KOPT-K1 (cell line): Measurements from ENCODE around the gene BCAR3.

Experiments
- H3K27ac ChIP-seq: fragments of 200-600 bp; sonication (generic); 2 replicates; pipeline ENCODE4 v1.5.1; 2016; ENCODE audit warnings: antibody characterized with exemption, mild to moderate bottlenecking, low read depth, low read length; ENCODE audit not compliant: poor library complexity, severe bottlenecking
- H3K36me3 ChIP-seq: fragments of 200-600 bp; sonication (generic); 2 replicates; pipeline ENCODE4 v1.5.1; 2017; ENCODE audit warnings: antibody characterized with exemption, mild to moderate bottlenecking, low read length, moderate library complexity; ENCODE audit not compliant: insufficient read depth
- H3K9me3 ChIP-seq: fragments of 200-600 bp; sonication (generic); 2 replicates; pipeline ENCODE4 v1.5.1; 2017; ENCODE audit warnings: antibody characterized with exemption, low read length, mild to moderate bottlenecking; ENCODE audit not compliant: insufficient read depth, poor library complexity, severe bottlenecking

BCAR3 gene

GRCh38 chr1:93549131-93549530 lies 132.5 kb downstream of the BCAR3 start:
- no peaks in the 10 kb centered on the region for H3K9me3 ChIP-seq
- peaks cover 22% of the 10 kb centered on the region for H3K36me3 ChIP-seq
- H3K27ac ChIP-seq: no peak overlapping the region

GRCh38 chr1:93546162-93546863 lies 135.3 kb downstream of the BCAR3 start:
- Histone ChIP-seq H3K27ac (no peak overlapping the region), H3K36me3 (peaks cover 22% of the 10 kb centered on the region), H3K9me3 (no peaks in the 10 kb centered on the region)

- Histone ChIP-seq H3K36me3 (peaks cover 2% of the 10 kb centered on the region), H3K9me3 (no peaks in the 10 kb centered on the region), H3K27ac (no peak overlapping the region)
Measured at GRCh38 chr1:93542398-93542797, 139.2 kb downstream of the BCAR3 start.

- no peak overlapping the region for H3K27ac ChIP-seq
- no peaks in the 10 kb centered on the region; the same call in 1 of the 2 replicates for H3K36me3 ChIP-seq
- H3K9me3 ChIP-seq: no peaks in the 10 kb centered on the region
Measured at GRCh38 chr1:93541045-93541444, 140.6 kb downstream of the BCAR3 start.

- H3K9me3 ChIP-seq: no peaks in the 10 kb centered on the region
- H3K27ac ChIP-seq: no peak overlapping the region
- no peaks in the 10 kb centered on the region for H3K36me3 ChIP-seq
Measured at GRCh38 chr1:93537924-93538323, 143.7 kb downstream of the BCAR3 start.

GRCh38 chr1:93537396-93537795 lies 144.2 kb downstream of the BCAR3 start:
- Histone ChIP-seq H3K27ac (no peak overlapping the region), H3K9me3 (no peaks in the 10 kb centered on the region), H3K36me3 (no peaks in the 10 kb centered on the region)

GRCh38 chr1:93533677-93534076 lies 148.0 kb downstream of the BCAR3 start:
- Histone ChIP-seq H3K27ac (no peak overlapping the region), H3K36me3 (peaks cover 7% of the 10 kb centered on the region; the same call in 1 of the 2 replicates), H3K9me3 (no peaks in the 10 kb centered on the region)

GRCh38 chr1:93532780-93533378 lies 148.8 kb downstream of the BCAR3 start:
- no peaks in the 10 kb centered on the region for H3K9me3 ChIP-seq
- H3K27ac ChIP-seq: no peak overlapping the region
- peaks cover 7% of the 10 kb centered on the region; the same call in 1 of the 2 replicates for H3K36me3 ChIP-seq

GRCh38 chr1:93531193-93531592 lies 150.4 kb downstream of the BCAR3 start:
- no peak overlapping the region for H3K27ac ChIP-seq
- no peaks in the 10 kb centered on the region for H3K9me3 ChIP-seq
- peaks cover 7% of the 10 kb centered on the region; the same call in 1 of the 2 replicates for H3K36me3 ChIP-seq

GRCh38 chr1:93528412-93528811 lies 153.2 kb downstream of the BCAR3 start:
- H3K27ac ChIP-seq: no peak overlapping the region
- H3K9me3 ChIP-seq: no peaks in the 10 kb centered on the region
- peaks cover 7% of the 10 kb centered on the region; the same call in 1 of the 2 replicates for H3K36me3 ChIP-seq

- H3K27ac ChIP-seq: no peak overlapping the region
- H3K9me3 ChIP-seq: no peaks in the 10 kb centered on the region
Measured at GRCh38 chr1:93526431-93526830, 155.2 kb downstream of the BCAR3 start.

GRCh38 chr1:93525431-93525830 lies 156.2 kb downstream of the BCAR3 start:
- Histone ChIP-seq H3K36me3 (no peaks in the 10 kb centered on the region), H3K27ac (no peak overlapping the region), H3K9me3 (no peaks in the 10 kb centered on the region)

More at GRCh38 chr1:93526431-93526830, 155.2 kb downstream of the BCAR3 start:
- H3K36me3 ChIP-seq: 0 out of 2 replicates have a peak, but pooled peaks cover 4% of the 10 kb centered on the region

GRCh38 chr1:93522721-93523120 lies 158.9 kb downstream of the BCAR3 start:
- H3K36me3 ChIP-seq: no peaks in the 10 kb centered on the region
- no peak overlapping the region for H3K27ac ChIP-seq
- H3K9me3 ChIP-seq: no peaks in the 10 kb centered on the region

GRCh38 chr1:93521618-93522017 lies 160.0 kb downstream of the BCAR3 start:
- Histone ChIP-seq H3K27ac (no peak overlapping the region), H3K36me3 (no peaks in the 10 kb centered on the region)

GRCh38 chr1:93519199-93519829 lies 162.3 kb downstream of the BCAR3 start:
- Histone ChIP-seq H3K9me3 (no peaks in the 10 kb centered on the region), H3K27ac (no peak overlapping the region), H3K36me3 (no peaks in the 10 kb centered on the region)

More at GRCh38 chr1:93521618-93522017, 160.0 kb downstream of the BCAR3 start:
- H3K9me3 ChIP-seq: no peaks in the 10 kb centered on the region
